GM12891 (cell line): ENCODE data around the gene MRNIP.

Experiments
- POLR2A ChIP-seq: IDR thresholded peaks from 2 replicates; pipeline ENCODE4 v1.6.1; 2011; ENCODE audit warnings: low read depth, low read length, control low read depth
- POLR2AphosphoS5 ChIP-seq: IDR thresholded peaks from 2 replicates; pipeline ENCODE4 v1.6.1; 2011; ENCODE audit warnings: low read depth, low read length, control low read depth
- POU2F2 ChIP-seq: IDR thresholded peaks from 2 replicates; pipeline ENCODE4 v1.6.1; 2011; ENCODE audit warnings: low read depth, mild to moderate bottlenecking, control low read depth, low read length, moderate library complexity
- SPI1 ChIP-seq: IDR thresholded peaks from 2 replicates; pipeline ENCODE4 v1.6.1; 2011; ENCODE audit warnings: low read depth, low read length, control low read depth
- TAF1 ChIP-seq: IDR thresholded peaks from 2 replicates; pipeline ENCODE4 v1.6.1; 2011; ENCODE audit warnings: low read depth, low read length, control low read depth

DNA sequence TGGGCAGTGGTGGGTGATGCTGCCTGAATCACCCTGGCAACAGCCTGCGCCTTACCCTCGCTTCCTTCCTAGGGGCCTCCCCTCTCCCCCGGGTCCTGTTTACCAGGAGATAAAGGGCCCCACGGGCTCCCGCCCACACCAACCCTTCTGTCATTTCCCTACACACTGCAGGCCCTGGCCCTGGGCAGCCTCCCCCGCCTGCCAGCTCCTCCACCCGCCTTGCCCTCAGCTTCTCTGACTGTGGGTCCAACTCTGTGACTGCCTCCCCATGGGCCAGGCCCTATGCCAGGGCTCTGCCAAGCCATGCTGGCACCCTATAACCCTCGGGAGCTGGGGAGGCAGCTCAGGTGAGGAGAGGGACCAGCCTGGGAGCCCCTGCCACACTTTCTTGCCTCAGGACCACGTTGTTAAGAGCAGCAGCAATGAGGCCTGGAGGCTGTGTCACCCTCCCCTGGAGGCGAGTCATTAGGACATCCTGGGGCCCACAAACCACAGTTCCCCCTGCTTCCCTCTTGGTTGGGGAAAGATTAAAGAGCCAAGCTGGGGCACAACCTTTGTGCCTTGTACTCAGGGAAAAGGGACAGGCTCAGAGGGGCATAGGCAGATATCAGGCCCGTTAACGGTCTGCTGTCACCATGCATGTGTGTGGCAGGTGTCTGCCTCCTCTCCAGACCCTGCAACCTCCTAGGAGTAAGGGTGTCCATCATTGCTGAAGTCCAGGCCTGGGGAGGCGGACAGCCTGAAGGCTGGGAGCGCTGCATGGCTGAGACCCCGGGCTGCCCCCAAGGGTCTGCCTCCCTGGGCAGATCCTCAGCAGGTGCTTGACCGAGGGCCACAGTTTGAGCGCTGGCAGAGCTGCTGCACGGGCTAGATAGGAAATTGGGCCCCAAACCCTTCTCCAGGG lies 54.7 kb downstream of the MRNIP start:
- no peak for TF ChIP-seq TAF1
- TF ChIP-seq SPI1, result no peak
- no peak for TF ChIP-seq POLR2A
- no peak for TF ChIP-seq POLR2AphosphoS5
- TF ChIP-seq POU2F2, result no peak
